Ishikawa (cell line): ENCODE results near the gene CAMK1G.

Experiments used
- CEBPB ChIP-seq: IDR thresholded peaks from 2 replicates; pipeline ENCODE4 v1.6.1; 2012
- CREB1 ChIP-seq: IDR thresholded peaks from 2 replicates; pipeline ENCODE4 v1.6.1; 2012; ENCODE audit warnings: low read depth
- EGR1 ChIP-seq: IDR thresholded peaks from 2 replicates; pipeline ENCODE4 v1.6.1; 2012
- EP300 ChIP-seq: IDR thresholded peaks from 2 replicates; pipeline ENCODE4 v1.6.1; 2012; ENCODE audit warnings: borderline replicate concordance
- FOXM1 ChIP-seq: IDR thresholded peaks from 2 replicates; pipeline ENCODE4 v1.6.1; 2012; ENCODE audit warnings: low read depth, borderline replicate concordance
- MAX ChIP-seq: IDR thresholded peaks from 2 replicates; pipeline ENCODE4 v1.6.1; 2012
- NFIC ChIP-seq: IDR thresholded peaks from 2 replicates; pipeline ENCODE4 v1.6.1; 2012
- RAD21 ChIP-seq: IDR thresholded peaks from 2 replicates; pipeline ENCODE4 v1.6.1; 2012; ENCODE audit warnings: low read depth
- REST ChIP-seq: IDR thresholded peaks from 2 replicates; pipeline ENCODE4 v1.6.1; 2012; ENCODE audit warnings: low read depth, mild to moderate bottlenecking
- TAF1 ChIP-seq: IDR thresholded peaks from 2 replicates; pipeline ENCODE4 v1.6.1; 2012; ENCODE audit warnings: low read depth, mild to moderate bottlenecking
- TCF12 ChIP-seq: IDR thresholded peaks from 2 replicates; pipeline ENCODE4 v1.6.1; 2012; ENCODE audit warnings: low read depth
- TEAD4 ChIP-seq: IDR thresholded peaks from 2 replicates; pipeline ENCODE4 v1.6.1; 2012
- USF1 ChIP-seq: IDR thresholded peaks from 2 replicates; pipeline ENCODE4 v1.6.1; 2012
- YY1 ChIP-seq: IDR thresholded peaks from 2 replicates; pipeline ENCODE4 v1.6.1; 2012; ENCODE audit warnings: low read depth
- ZBTB7A ChIP-seq: IDR thresholded peaks from 2 replicates; pipeline ENCODE4 v1.6.1; 2012; ENCODE audit warnings: low read depth

Gene CAMK1G

GRCh38 chr1:209549443-209550205 is 33.9 kb upstream of the CAMK1G start:
- TF ChIP-seq EP300, result no peak
- no peak for TF ChIP-seq NFIC
- no peak for TF ChIP-seq TEAD4
- TF ChIP-seq CEBPB, result no peak
- no peak for TF ChIP-seq YY1
- no peak for TF ChIP-seq TAF1
- TF ChIP-seq RAD21, result no peak
- no peak for TF ChIP-seq MAX
- no peak for TF ChIP-seq TCF12
- no peak for TF ChIP-seq ZBTB7A
- no peak for TF ChIP-seq USF1
- no peak for TF ChIP-seq REST
- no peak for TF ChIP-seq CREB1

GRCh38 chr1:209550519-209550918 is 33.0 kb upstream of the CAMK1G start:
- TF ChIP-seq FOXM1 (no peak), EP300 (no peak), YY1 (no peak), TEAD4 (no peak), CREB1 (no peak), RAD21 (no peak), TAF1 (no peak)

DNA sequence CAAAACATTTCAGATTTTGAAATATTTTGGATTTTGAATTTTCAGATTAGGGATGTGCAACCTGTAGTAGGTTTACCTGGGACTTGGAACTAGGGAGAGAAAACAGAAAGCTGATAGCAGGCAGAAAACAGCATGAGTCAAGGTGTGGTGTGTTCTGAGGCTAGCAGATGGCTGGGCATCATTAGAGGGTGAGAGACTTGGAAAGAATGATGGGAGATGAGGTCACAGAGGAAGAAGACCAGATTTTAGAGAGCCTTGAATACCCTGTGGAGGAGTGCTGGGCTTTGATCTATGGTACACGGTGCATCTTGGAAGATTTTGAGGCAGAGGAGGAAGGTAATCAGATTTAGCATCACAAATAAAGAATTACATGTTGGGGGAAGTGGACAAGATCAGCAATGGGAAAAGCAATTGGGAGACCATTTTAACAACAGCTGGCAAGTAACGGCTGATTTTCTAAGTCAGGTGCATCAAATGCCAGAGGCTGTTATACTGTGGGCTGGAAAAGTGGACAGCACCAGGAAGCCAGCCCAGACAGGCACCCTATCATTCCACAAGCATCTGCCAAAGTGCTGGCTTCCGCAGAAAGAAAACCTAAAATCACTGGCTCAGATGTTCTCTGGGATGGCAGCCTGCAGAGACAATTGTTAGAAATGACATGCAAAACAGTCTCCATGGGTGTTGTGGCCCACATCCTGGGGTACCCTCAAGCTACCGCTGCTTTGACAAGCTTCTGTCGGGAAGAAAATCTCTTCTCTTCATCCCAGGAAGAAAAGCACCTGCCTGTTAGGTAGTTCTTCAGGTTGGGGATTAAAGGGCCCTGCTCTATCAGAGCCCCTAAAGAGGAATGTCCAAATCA is 30.9 kb upstream of the CAMK1G start:
- TF ChIP-seq REST (no peak), TAF1 (no peak), NFIC (no peak), TCF12 (no peak), YY1 (no peak), FOXM1 (no peak), MAX (no peak), CREB1 (no peak), ZBTB7A (no peak), USF1 (no peak), RAD21 (no peak), TEAD4 (no peak), EP300 (no peak), CEBPB (no peak), EGR1 (no peak)

DNA sequence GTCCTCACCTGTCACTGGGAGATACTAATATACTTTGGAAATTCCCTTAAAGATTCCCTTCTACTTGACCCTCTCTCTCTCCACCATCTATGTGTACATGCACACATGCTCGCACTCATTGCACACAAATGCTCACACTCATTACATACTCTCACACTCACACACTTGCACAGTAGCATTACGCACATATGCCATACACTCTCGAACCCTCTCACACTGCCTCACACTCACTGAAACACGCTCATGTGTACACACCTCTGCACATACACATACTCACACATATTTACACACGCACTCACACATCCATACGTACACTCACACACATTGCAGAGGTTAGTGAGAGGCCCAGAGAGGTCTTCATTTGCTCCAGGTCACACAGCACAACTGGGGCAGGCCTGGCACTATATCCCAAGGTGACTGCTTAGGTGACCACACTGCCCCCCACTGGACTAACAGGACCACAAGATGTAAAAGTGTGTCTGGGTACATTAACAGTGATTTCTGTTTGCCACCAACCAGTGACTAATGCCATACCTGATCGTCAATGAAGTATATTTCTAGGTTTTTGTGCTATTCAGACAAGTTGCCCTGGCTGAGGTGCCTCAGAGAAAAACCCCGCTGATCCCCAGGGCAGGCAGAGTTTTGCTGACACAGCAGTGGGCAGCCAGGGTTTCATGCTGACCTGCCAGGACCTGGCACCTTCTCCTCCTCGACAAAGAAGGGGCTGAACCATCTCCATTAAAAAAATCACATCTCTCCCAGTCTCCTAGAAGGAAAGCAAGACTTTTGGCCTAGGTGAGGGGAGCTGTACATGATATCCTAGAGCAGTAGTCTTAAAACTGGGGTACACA is 28.5 kb upstream of the CAMK1G start:
- TF ChIP-seq CEBPB, result no peak

DNA sequence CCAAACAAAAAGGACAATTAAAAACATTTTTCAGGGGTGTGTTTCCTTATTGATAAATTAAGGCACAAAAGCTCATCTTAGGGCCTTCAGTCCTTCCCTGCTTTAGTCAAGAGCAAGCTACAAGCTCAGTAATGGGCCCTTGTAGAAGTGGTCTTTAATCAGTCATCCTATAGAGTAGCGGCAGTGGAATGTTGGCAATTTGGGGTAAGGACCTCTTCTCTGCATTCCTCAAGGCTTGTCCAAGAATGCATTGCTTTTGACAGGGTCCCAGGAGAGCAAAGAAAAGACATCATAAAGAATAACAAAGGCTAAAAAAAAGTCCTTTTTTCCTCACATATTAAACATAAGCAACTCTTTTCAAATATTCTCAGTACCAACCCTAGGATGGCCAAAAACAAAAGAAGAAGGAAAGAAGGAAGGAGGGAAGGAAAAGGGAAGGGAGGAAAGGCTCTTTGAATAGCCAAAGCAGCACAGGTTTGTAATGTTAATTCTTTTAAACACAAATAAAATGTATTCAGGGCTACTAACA is 27.3 kb upstream of the CAMK1G start:
- no peak for TF ChIP-seq TEAD4
- TF ChIP-seq YY1, result no peak
- no peak for TF ChIP-seq REST
- TF ChIP-seq ZBTB7A, result no peak
- TF ChIP-seq USF1, result no peak
- TF ChIP-seq CEBPB, result no peak
- no peak for TF ChIP-seq CREB1
- TF ChIP-seq TCF12, result no peak
- no peak for TF ChIP-seq FOXM1
